Thoracic aorta (tissue), 2 donors: ENCODE measurements around the gene C9orf85. TPM values are rescaled to one million over a fixed set of nuclear protein-coding genes. Genes with fewer than 3 reads are reported as not detected.

Experiments
- ATAC-seq: fragments of 150-250 bp; one replicate; pipeline ENCODE4 v1.8.0; 2017; ENCODE audit warnings: low read depth; ENCODE audit not compliant: insufficient number of reproducible peaks, low FRiP score
- DNase-seq: peaks from one replicate; pipeline ENCODE4 v3.0.0-alpha.2; 2020; ENCODE audit warnings: low spot score
- H3K27ac ChIP-seq, 2 donors: fragments of 200-600 bp; sonication (generic); 1 replicate in 1 of 2; 2 replicates in 1 of 2; pipeline ENCODE4 v1.5.1; 2016; ENCODE audit warnings: mild to moderate bottlenecking in 2 of 2, moderate library complexity in 2 of 2
- H3K27me3 ChIP-seq: fragments of 200-600 bp; sonication (generic); replicated peaks from 2 replicates; pipeline ENCODE4 v1.6.0; 2016; ENCODE audit warnings: mild to moderate bottlenecking; ENCODE audit not compliant: insufficient read depth
- H3K36me3 ChIP-seq: fragments of 200-600 bp; sonication (generic); one replicate; pipeline ENCODE4 v1.5.1; 2016
- H3K4me1 ChIP-seq, 2 donors: fragments of 200-600 bp; sonication (generic); 1 replicate in 1 of 2; 2 replicates in 1 of 2; pipeline versions ENCODE4 v1.5.1 to v1.6.0; 2016; ENCODE audit warnings: low read depth in 2 of 2, mild to moderate bottlenecking in 1 of 2; ENCODE audit not compliant: control insufficient read depth in 1 of 2
- H3K4me3 ChIP-seq: fragments of 200-600 bp; sonication (generic); 2 replicates; pipeline ENCODE4 v1.5.1; 2016; ENCODE audit warnings: mild to moderate bottlenecking
- H3K9me3 ChIP-seq: fragments of 200-600 bp; sonication (generic); 2 replicates; pipeline ENCODE4 v1.5.1; 2016
- CTCF ChIP-seq: fragments of 200-600 bp; sonication (generic); IDR thresholded peaks from one replicate; pipeline ENCODE4 v1.5.1; 2019; ENCODE audit warnings: antibody characterized with exemption
- total RNA-seq, 2 donors: library from RNA; depleted of rRNA; stranded (reverse); fragments of >200 nt; gene quantifications; one replicate each; pipeline versions ENCODE4 v1.1.0 to v1.2.3, GENCODE V29; 2016

C9orf85 gene
- total RNA-seq, 2 donors from 2014 or later: 8.4 to 14.7 TPM

DNA sequence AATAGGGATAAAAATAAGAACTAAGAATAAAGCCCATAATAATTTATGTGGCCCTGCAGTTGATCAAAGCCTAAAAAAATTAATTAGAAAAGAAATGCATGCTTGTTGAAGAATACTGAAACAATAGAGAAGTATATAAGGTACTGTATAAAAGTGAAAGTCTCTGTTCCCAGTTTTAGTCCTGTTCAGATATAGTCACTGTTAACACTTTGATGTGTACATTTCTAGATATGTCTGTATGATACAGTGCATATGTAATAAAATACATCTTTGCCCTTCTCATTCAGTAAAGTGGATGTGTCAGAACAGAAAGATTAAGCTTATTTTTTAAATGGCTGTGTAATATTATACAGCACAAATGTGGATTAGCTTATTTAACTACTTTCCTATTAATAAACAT lies 4.1 kb downstream of the C9orf85 start:
- H3K9me3 ChIP-seq: no peaks in the 10 kb centered on the region

GRCh38 chr9:71916834-71917534 lies 5.5 kb downstream of the C9orf85 start:
- no peaks in the 10 kb centered on the region for H3K36me3 ChIP-seq
- no peak for TF ChIP-seq CTCF
- peaks cover 18 to 25% of the 10 kb centered on the region in 2 donors for H3K4me1 ChIP-seq
- no peaks in the 10 kb centered on the region for H3K27me3 ChIP-seq
- no peak overlapping the region for H3K27ac ChIP-seq
- DNase-seq: no peak
- ATAC-seq: no peak
- H3K4me3 ChIP-seq: no peak overlapping the region
- no peaks in the 10 kb centered on the region for H3K9me3 ChIP-seq

More for the DNA sequence above, 4.1 kb downstream of the C9orf85 start:
- DNase-seq (no peak), ATAC-seq (no peak)
- peaks cover 18 to 20% of the 10 kb centered on the region in 2 donors for H3K4me1 ChIP-seq
- TF ChIP-seq CTCF: no peak
- no peaks in the 10 kb centered on the region for H3K36me3 ChIP-seq
- no peak overlapping the region for H3K4me3 ChIP-seq
- no peak overlapping the region for H3K27ac ChIP-seq
- H3K27me3 ChIP-seq: no peaks in the 10 kb centered on the region

- Histone ChIP-seq H3K4me1 (peaks cover 6 to 15% of the 10 kb centered on the region in 2 donors), H3K27me3 (no peaks in the 10 kb centered on the region), H3K36me3 (no peaks in the 10 kb centered on the region), H3K9me3 (no peaks in the 10 kb centered on the region), H3K27ac (no peak overlapping the region), H3K4me3 (no peak overlapping the region)
- no peak for DNase-seq
- ATAC-seq: no peak
- no peak for TF ChIP-seq CTCF
These were observed 7.0 kb downstream of the C9orf85 start for GRCh38 chr9:71918419-71918818.

DNA sequence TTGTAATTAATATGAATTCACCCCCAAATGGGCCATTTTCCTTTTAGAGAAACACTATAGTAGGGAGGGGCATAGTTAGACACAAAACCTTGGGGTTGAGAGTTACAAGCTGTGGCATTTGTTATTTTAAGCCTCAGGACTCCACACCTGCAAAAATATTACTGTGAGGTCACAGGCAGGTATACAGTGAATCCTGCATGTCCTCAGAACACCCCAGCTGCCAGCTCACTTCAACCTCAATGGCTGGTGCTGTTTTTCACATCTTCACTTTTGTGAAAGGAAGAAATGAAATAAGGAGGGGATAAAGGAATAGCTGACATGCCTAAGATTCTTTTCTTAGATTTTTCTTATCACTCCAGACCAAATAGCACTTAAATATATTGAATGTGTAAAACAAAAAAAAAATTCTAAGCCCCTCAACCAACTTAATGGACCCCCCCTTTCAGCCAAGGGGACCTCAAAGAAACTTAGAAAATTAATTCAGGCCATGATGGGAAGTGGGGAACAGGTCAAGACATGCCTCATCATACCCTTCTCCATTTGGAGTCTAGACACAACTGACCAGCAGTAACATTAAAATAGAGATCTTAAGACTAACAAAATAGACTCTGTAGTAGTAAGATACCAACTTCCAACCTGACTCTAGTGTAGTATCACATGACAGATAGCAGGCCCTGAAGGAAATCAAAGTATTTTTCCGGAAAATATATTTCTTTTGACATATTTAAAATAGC lies 9.2 kb downstream of the C9orf85 start:
- TF ChIP-seq CTCF: no peak
- Histone ChIP-seq H3K9me3 (no peaks in the 10 kb centered on the region), H3K4me1 (peaks cover 7 to 30% of the 10 kb centered on the region in 2 donors), H3K36me3 (no peaks in the 10 kb centered on the region), H3K4me3 (no peak overlapping the region), H3K27ac (no peak overlapping the region), H3K27me3 (no peaks in the 10 kb centered on the region)
- no peak for ATAC-seq
- DNase-seq: no peak

DNA sequence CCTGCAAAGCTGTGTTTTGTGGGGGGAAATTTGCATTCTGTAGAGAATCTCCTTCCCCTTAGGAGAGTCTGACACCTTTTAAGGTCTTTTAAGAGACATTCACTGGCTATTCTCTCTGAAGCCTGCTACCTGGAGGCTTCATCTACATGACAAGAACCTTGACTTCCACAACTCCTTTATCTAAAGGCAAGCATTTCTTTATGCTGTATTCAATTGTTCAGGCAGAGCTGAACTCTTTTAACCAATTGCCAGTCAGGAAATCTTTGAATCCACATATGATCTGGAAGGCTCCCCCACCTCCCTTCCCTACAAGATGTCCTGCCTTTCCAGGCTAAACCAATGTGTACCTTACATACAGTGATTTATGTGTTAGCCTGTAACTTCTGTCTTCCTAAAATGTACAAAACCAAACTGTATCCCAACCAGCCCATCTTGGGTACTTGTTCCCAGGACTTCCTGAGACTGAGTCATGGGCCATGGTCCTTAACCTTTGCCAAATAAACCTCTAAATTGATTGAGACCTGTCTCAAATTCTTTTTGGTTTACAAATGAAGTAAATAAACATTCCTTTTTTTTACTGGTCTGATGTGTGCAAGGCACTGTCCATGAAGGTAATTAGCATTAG lies 9.9 kb downstream of the C9orf85 start:
- H3K27me3 ChIP-seq: no peaks in the 10 kb centered on the region
- H3K4me3 ChIP-seq: no peak overlapping the region
- DNase-seq: no peak
- H3K27ac ChIP-seq: no peak overlapping the region
- H3K9me3 ChIP-seq: no peaks in the 10 kb centered on the region
- peaks cover 7 to 30% of the 10 kb centered on the region in 2 donors for H3K4me1 ChIP-seq
- ATAC-seq: no peak
- no peaks in the 10 kb centered on the region for H3K36me3 ChIP-seq
- no peak for TF ChIP-seq CTCF
